ENCODE results near the gene LGALS3BP. TPM values are rescaled to one million over a fixed set of nuclear protein-coding genes. Genes with fewer than 3 reads are reported as not detected.

LGALS3BP gene
- total RNA-seq, 4 donors from 2014 or later, result 202 to 2,181 (median 1,427) TPM

DNA sequence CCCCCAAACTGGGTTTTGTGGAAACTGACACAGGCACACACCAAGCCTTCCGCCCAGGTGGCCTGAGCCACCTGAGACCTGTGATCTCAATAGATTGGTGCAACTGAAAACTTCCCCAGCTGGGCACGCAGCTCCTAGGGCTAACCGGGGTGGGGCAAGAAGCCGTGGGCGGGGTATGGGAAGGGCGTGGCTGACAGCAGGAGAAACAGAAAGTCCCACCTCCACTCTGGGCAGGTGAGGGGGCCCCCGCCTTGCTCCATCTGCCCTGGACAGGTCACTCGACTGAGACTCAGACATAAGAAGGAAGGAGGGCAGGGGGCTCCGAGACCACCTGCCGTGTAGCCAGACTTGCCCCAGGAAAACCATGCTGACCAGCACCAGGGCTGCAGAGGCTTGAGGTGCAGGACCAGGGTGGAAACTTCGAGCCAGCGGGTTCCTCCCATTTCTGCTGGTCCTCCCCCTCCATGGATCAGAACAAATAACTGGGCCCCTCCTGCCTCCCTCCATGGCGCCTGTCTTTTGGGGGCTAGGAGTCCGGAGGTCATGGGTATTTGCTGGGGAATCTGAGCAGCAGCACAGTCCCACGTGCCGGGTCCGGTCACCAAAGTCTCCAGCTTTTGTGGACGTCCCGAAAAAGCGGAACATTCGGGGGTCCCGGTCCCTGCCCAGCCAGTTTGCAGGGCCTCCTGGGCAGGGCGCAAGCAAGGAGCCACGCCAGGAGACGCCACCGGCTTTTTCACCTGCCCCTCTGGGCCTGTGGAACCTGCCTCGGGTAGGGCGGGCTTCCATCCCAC, 55.9 kb downstream of the LGALS3BP start:
- DNase-seq, result peak; percentile 86 to 94 (median 88)
- Histone ChIP-seq H3K4me3 (peak overlapping the region; percentile 57 to 74 (median 68)), H3K27ac (peak overlapping the region; percentile 79 to 97 (median 88)), H3K36me3 (no peaks in the 10 kb centered on the region), H3K9me3 (no peaks in the 10 kb centered on the region), H3K27me3 (no peaks in the 10 kb centered on the region), H3K4me1 (peaks cover 0 to 52% (median 14%) of the 10 kb centered on the region in 4 donors)
- TF ChIP-seq POLR2A (IDR thresholded peaks at IDR 0.05), result no peak
- TF ChIP-seq, protein P1, sequence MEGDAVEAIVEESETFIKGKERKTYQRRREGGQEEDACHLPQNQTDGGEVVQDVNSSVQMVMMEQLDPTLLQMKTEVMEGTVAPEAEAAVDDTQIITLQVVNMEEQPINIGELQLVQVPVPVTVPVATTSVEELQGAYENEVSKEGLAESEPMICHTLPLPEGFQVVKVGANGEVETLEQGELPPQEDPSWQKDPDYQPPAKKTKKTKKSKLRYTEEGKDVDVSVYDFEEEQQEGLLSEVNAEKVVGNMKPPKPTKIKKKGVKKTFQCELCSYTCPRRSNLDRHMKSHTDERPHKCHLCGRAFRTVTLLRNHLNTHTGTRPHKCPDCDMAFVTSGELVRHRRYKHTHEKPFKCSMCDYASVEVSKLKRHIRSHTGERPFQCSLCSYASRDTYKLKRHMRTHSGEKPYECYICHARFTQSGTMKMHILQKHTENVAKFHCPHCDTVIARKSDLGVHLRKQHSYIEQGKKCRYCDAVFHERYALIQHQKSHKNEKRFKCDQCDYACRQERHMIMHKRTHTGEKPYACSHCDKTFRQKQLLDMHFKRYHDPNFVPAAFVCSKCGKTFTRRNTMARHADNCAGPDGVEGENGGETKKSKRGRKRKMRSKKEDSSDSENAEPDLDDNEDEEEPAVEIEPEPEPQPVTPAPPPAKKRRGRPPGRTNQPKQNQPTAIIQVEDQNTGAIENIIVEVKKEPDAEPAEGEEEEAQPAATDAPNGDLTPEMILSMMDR (IDR thresholded peaks at IDR 0.05), result no peak

DNA sequence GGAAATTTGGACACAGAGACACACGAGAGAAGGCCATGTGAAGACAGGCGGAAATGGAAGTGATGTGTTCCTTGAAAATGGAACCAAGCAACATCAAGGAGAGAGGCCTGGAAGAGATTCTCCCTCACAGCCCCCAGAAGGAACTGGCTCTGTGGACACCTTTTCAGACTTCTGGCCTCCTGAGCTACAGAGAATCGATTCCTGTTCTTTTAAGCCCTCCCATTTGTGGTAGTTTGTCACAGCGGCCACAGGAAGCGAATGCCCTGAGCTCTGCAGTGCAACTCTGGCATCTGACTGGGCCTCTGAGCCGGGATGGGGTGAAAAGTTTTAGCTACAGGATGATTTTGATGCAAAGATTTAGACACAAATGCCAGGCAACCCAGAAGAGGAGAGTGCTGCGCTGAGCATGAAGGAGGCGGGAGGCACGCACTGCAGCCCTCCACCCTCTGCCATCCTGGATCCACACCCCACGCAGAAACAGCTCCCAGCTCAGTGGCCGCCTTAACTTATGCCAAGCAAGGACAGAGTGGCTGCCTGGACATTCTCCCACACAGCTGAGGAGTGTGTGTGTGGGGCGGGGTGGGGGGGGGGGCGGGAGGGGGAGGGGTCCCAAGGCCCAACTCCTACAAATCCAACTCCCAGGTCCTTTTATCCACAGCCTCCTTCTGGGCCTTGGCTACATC, 56.8 kb downstream of the LGALS3BP start:
- H3K27ac ChIP-seq, result peak overlapping the region; percentile 79 to 97 (median 88)
- H3K27me3 ChIP-seq, result no peaks in the 10 kb centered on the region
- H3K4me1 ChIP-seq, result peaks cover 0 to 60% (median 14%) of the 10 kb centered on the region in 4 donors
- no peaks in the 10 kb centered on the region for H3K36me3 ChIP-seq
- H3K9me3 ChIP-seq, result no peaks in the 10 kb centered on the region
- DNase-seq, result no peak
- peak overlapping the region in 3 of 4 donors; percentile 63 to 74 (median 73) for H3K4me3 ChIP-seq
- TF ChIP-seq, protein P1 (IDR thresholded peaks at IDR 0.05), result no peak
- no peak for TF ChIP-seq POLR2A (IDR thresholded peaks at IDR 0.05)

GRCh38 chr17:78921437-78921971, 58.2 kb downstream of the LGALS3BP start:
- DNase-seq, result no peak
- TF ChIP-seq, protein P1 (IDR thresholded peaks at IDR 0.05), result no peak
- no peak for TF ChIP-seq POLR2A (IDR thresholded peaks at IDR 0.05)
- H3K4me3 ChIP-seq, result no peak overlapping the region
- H3K27ac ChIP-seq, result peak overlapping the region in 2 of 4 donors; percentile 28 to 97
- no peaks in the 10 kb centered on the region for H3K9me3 ChIP-seq
- no peaks in the 10 kb centered on the region for H3K36me3 ChIP-seq
- H3K27me3 ChIP-seq, result no peaks in the 10 kb centered on the region
- peaks cover 0 to 63% (median 14%) of the 10 kb centered on the region in 4 donors for H3K4me1 ChIP-seq

Other genes with a start within 250 kb of the LGALS3BP start
- gene CYTH1, start 197.7 kb downstream of the LGALS3BP start, total RNA-seq, result 100 to 1,000 TPM in 2 of 4 donors, 10 to 100 TPM in 2; 88.3 to 262 (median 109) TPM
- 100 to 1,000 TPM in 1 of 4 donors, 10 to 100 TPM in 3; 20.7 to 130 (median 59.9) TPM for gene USP36, start 139.1 kb downstream of the LGALS3BP start, total RNA-seq
- 10 to 100 TPM in 2 of 4 donors, 1 to 10 TPM in 2; 1.1 to 45.4 (median 9.1) TPM for gene CEP295NL, start 76.7 kb downstream of the LGALS3BP start, total RNA-seq
- gene TIMP2, start 54.5 kb downstream of the LGALS3BP start, total RNA-seq, result 10 to 100 TPM; 27.2 to 73.2 (median 45.0) TPM
- 100 to 1,000 TPM in 1 of 4 donors, 10 to 100 TPM in 3; 56.9 to 125 (median 80.0) TPM for gene CANT1, start 29.8 kb upstream of the LGALS3BP start, total RNA-seq
- gene C1QTNF1, start 44.2 kb upstream of the LGALS3BP start, total RNA-seq, result 10 to 100 TPM in 3 of 4 donors, 1 to 10 TPM in 1; 6.3 to 20.6 (median 14.3) TPM
- 100 to 1,000 TPM in 3 of 4 donors, 10 to 100 TPM in 1; 57.6 to 336 (median 223) TPM for gene ENGASE, start 94.9 kb upstream of the LGALS3BP start, total RNA-seq

Measured in Peyer's patch (tissue), 4 donors.